Mesenteric fat pad (tissue), 1 donor: Measurements from ENCODE around the gene ADAMTS2. TPM values are rescaled to one million over a fixed set of nuclear protein-coding genes. Genes with fewer than 3 reads are reported as not detected.

Experiments used
- DNase-seq: peaks from one replicate; pipeline ENCODE4 v3.0.0-alpha.2; 2020; ENCODE audit warnings: low spot score
- total RNA-seq: library from RNA; stranded (reverse); fragmentation: NEBNext Ultra II Directional; extraction: Animal tissue kit (Norgen Biotek cat#: 25700); gene quantifications from one replicate; pipeline ENCODE4 v1.2.1, GENCODE V29; 2021
- donor health status: DM: yes; HTN: yes; CAD: no.

Gene ADAMTS2
- total RNA-seq, 1 donor from 2014 or later = 79.4 TPM

- DNase-seq = peak; percentile 86
These were observed 107.3 kb downstream of the ADAMTS2 start for GRCh38 chr5:179237770-179238627.

DNA sequence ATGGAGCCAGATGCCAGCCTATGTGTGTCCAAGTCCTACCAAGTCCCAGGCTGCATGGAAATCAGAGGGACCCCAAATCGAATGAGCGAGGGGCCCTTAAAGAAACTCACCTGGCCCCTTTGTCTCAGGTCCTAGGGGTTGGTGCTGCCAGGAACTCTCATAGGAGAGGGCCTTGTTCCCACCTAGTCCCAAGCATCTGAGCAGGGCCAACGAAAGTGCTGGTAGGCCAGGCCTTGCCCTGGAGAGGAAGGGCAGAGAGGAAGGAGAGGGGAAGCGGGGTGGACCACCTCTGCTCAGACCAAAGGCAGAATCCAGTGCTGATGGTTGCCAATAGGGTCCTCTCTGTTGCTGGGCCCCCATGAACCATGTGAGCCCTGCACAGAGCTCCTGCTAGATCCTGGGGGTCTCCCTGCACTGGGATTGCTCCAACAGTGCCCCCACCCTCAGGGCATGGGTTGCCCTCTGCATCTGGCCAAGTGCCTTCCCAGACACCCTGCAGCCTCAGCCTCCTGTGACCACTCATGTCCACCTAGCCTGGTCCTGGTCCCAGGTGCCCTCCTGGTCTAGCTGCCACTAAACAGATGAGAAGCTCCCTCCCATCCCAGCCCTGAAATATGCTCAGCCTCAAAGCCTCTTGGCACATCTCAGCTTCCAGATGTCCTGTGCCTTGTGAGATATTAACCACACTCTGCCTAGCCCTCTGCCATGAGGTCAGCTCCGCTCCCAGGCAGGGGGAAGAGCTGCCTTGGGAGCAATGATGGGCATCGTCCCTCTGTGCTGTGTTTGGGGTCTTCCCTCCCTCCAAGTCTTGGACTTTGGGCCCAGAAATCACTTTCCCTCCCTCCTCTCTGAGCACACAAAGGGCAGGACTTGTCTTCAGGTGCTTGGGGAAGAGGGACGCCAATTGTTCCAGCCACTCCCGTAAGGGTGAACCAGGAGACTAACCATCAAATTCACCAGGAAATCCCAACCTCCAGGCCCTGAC lies 109.6 kb downstream of the ADAMTS2 start:
- peak; percentile 43 for DNase-seq

DNA sequence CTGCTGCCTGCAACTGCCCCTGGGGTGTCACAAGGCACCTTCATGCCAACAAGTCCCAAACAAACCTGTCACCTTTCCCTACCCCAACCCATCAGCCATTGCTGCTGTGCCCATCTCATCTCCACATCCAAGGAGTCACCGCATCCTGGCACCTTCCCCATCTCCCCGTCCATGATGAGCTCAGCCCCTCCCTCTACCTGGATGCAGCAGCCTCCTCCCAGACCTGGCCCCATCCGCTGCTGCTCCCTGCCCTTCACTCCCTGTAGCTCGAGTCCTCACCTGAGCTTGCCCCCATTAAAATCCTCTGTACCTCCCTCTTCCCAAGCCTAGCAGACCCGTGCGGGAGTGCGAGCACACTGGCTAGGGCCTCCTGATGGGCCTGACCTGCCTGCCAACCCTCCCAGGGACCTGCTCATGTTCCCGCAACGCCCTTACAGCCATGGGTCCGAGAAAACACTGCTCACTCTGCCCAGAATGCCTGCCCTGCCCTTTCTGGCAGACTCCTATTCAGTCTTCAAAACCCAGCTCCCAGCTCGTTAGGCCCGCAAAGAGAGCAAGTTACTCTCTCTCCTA lies 110.6 kb downstream of the ADAMTS2 start:
- peak; percentile 69 for DNase-seq

- peak; percentile 65 for DNase-seq
These were observed 111.2 kb downstream of the ADAMTS2 start for GRCh38 chr5:179233909-179234562.

- peak; percentile 75 for DNase-seq
These were observed 113.0 kb downstream of the ADAMTS2 start for GRCh38 chr5:179232091-179232735.

DNA sequence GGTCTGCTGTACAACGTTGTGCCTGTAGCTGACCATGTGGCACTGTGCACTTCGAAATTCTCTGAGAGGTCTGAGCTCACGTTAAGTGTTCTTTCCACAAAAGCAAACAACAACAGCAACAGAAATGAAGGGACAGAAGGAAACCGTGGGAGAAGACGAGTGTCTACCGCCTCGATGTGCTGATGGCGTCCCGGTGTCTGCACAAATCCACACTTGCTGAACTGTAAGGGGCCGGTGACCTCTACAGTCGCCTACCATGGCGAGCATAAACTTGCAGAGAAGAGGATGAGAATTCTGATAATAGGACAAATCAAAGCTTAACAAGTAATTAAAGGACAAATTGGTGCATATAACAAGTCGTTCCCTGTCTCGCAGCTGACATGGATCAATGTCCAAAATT lies 114.0 kb downstream of the ADAMTS2 start:
- peak; percentile 55 for DNase-seq

DNA sequence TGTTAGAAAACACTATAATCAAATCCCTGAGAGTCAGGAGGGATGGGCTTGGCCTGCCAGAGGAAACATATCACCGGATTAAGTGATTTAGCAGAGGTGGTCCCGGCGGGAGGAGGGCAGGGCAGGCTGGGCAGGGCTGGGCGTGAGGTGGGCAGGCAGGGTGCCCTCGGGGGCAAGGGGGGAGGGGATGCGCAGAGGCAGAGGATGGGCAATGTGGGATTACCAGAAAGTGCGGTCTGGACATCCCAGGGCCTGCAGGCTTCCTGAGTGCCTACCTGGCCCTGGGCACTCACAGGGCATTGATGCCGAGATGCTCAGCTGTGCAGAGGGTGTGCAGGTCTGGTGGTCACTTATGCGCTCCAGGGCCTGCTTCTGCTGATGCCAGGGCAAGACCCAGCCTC lies 115.2 kb downstream of the ADAMTS2 start:
- DNase-seq = peak; percentile 53

DNA sequence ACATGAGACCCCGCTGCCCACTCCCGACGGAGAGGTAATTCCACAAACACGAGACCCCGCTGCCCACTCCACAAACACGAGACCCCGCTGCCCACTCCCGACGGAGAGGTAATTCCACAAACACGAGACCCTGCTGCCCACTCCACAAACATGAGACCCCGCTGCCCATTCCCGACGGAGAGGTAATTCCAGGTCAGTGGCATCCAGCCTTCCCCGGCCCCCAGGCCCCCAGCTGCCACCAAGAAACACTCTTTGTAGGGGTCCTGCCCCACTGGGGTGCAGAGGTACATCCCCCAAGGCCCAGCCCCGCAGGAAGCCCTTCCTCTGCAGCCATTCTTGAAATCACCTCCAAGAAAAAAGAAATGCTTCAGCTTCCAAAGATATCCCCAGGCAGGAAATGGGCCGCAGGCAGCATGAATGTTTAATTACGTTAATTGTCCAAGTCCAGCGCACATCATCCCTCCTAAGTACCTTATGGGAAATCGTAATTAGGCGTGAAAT lies 115.9 kb downstream of the ADAMTS2 start:
- DNase-seq = peak; percentile 81

DNA sequence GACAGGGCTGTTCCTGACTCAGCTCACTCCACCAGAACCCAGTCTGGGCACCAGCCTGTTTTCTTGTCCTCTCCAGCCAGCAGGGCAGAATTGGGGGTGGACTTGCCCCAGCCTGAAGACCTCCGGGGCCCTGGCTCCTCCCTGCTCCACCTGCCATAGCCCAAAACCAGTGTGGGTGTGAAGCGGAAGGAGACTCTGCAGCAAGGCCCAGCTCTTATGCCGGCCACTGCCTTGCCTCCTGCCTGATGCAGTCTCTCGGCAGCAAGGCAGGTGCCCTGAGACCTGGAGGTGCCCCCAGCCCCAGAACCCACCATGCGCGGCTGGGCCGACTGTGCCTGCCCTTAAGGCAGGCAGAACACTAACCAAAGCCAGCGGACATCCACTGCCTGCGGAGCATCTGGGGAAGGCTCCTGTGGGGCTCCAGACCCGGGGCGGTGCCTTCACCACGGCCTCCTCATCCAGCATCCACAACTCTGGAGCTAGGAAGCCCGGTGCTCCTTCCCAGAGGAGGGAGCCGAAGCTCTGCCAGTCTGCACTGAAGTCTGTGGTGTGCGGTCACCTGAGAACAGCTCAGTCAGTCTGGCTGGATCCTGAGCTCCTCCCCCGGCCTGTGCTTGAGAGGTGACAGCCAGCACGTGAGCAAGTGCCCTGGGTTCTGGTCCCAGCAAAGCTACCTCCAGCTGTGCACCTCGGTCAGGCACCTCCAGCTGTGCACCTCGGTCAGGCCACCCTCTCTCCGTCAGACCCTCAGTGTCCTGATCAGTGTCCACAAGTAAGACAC lies 116.7 kb downstream of the ADAMTS2 start:
- DNase-seq = peak; percentile 85

GRCh38 chr5:179227580-179228311 lies 117.5 kb downstream of the ADAMTS2 start:
- peak; percentile 84 for DNase-seq

DNA sequence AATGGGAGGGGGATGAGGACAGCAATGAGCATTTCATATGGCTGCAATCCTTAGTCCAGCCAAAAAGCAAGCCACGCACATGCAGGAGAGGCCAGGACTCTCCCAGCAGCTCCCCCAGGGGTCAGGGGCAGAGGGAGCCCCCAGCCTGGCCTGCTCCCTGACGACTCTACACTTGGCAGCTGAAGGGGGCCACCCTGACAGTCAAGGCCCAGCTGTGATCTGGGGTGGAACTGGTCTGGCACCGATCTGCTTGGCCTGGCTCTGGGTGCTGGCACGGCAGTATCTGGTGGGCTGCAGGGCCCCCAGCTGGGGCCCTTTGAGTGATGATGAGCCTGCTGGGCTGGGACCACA lies 118.1 kb downstream of the ADAMTS2 start:
- peak; percentile 60 for DNase-seq

DNA sequence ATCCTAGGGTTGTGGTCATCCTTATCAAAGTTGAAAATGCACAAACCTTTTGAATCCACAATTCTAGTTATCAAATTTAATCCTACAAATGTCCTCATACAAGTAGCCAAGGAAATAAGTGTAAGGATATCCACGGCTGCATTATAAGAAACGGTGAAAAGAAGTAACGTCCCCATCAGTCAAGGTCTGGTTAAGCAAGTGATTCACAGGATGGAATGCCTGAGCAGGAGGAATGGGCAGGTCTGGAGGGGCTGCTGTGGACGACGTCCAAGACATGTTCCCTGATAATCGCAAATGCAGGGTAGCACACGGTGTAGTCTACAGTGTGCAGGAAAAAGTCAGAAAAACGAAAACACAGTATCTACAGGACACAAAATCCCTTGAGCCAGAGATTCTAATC lies 118.6 kb downstream of the ADAMTS2 start:
- no peak for DNase-seq

DNA sequence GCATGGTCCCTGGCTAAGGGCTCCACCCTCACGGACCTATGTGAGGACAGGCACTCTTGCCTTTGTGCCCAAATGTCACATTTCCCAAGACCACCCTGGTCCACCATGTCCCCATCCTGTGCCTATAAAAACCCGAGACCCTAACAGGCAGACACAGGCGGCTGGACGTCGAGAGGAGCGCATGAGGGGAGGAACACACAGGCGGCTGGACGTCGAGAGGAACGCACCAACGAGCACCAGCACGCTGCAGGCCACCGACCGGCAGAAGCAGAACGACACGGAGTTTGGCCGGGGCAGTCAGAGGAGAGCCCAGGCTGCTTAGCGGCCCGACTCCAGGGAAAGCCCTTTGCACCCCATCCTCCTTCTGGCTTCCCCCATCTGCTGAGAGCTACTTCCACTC lies 119.9 kb downstream of the ADAMTS2 start:
- DNase-seq = no peak

DNA sequence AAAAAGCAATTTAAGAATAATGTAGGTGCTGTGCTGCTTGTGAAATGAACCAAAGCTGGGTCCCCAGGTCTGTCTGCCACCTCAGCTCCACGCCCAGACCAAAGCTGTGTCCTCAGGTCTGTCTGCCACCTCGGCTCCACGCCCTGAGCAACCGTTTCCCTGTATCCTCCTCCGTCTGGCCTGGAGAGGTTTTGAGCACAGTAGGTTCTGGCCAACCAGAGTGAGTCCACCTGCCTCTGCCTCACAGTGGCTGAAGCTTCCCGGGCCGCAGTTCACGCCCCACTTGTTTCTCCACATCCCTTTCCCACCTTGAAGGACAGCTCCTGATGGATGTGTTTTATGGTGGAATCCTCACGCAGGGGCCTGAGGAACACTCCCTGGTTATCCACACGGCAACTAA lies 120.5 kb downstream of the ADAMTS2 start:
- DNase-seq = peak; percentile 82

- peak; percentile 67 for DNase-seq
These were observed 121.3 kb downstream of the ADAMTS2 start for GRCh38 chr5:179223961-179224360.

GRCh38 chr5:179223528-179223927 lies 121.7 kb downstream of the ADAMTS2 start:
- peak; percentile 53 for DNase-seq

- DNase-seq = no peak
These were observed 122.8 kb downstream of the ADAMTS2 start for GRCh38 chr5:179222246-179223017.

GRCh38 chr5:179221877-179222220 lies 123.4 kb downstream of the ADAMTS2 start:
- no peak for DNase-seq
